Astrocyte of the hippocampus (primary cell): ENCODE data around the gene CYS1.
"Not testable (repeated sequence)": the region's sequence is repeated elsewhere in the genome, so short reads cannot be mapped to it uniquely, and the experiment has no call there.

ENCODE experiments used
- DNase-seq: peaks from one replicate; pipeline ENCODE4 v3.0.0; 2011; ENCODE audit warnings: low read depth, low spot score

The CYS1 gene, protein sequence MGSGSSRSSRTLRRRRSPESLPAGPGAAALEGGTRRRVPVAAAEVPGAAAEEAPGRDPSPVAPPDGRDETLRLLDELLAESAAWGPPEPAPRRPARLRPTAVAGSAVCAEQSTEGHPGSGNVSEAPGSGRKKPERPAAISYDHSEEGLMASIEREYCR

DNA sequence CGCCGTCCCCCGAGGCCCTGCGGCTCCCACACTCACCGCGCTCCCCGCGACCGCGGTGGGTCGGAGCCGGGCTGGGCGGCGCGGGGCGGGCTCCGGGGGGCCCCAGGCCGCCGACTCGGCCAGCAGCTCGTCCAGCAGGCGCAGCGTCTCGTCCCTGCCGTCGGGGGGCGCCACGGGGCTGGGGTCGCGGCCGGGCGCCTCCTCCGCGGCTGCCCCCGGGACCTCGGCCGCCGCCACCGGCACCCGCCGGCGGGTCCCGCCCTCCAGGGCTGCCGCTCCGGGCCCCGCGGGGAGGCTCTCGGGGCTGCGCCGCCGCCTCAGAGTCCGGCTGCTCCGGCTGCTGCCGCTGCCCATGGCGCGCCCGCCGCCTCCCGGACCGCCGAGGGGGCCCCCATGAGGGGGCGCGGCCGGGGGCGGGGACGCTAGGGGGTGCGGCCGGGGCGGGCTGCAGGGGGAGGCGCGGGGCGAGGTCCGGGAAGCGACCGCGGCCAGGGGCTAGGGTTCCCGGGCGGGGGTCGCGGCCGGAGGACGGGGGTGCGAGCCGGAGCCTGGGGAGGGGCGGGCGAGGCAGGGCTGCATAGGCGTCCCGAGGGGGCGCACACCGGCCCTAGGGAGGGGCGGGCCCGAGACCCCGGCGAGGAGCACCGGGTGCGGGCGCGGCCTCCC is at the start of gene CYS1:
Gene CYS1 (minus strand): TSS at position 542 of the 666 bp plus-strand sequence. CDS start 188 bp downstream, at position 354.
- peak; percentile 76 for DNase-seq

DNA sequence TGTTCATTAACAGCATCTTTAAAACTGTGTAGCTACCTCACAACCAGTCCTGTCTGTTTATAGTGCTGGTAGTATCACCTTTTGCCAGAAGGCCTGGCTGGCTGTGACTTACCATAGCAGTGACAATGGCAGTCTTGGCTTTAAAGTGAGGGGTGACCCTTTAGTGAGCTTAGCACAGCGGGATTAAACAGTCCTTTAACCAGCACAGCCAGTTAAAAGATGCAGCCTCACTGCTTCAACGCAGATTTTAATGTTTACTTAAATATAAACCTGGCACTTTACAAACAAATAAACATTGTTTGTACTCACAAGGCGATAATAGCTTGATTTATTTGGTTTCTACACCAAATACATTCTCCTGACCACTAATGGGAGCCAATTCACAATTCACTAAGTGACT is 49.3 kb upstream of the CYS1 start:
- no peak for DNase-seq

DNA sequence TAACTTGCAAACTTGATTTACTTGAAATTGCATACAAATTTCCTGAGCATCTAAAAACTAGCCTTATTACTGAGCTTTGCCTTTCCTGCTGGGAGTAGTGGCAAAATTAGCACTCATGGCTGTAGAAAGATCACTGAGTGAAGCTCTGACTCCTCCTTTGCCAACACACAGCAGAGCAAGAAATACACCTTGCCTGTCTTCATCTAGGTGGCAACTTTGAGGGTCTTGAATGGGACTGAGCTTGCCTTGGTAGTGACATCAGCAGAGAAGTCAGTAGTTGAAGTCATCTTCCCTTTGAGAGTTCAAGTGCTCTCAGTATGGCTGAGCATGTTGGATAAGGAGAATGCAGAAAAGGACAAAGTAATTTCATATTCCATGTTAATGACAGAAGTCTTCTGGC is 48.2 kb upstream of the CYS1 start:
- DNase-seq: no peak

DNA sequence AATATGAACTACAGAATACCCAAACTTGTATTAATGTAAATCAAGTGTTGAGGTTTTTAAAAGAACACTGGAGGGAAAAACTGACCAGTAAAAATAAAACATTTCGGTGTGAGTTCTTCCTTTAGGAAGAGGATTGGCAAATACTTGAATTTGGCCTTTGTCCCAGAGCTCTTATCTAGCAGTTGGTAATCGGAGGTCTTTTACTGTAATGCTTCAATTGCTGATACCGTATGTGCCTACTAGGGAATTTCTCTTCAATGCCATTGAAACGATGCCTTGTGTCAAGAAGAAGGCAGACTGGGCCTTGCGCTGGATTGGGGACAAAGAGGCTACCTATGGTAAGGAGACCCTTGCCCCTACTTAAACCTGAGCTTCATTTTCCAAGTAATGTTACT is 46.4 kb upstream of the CYS1 start:
- peak; percentile 54 for DNase-seq

DNA sequence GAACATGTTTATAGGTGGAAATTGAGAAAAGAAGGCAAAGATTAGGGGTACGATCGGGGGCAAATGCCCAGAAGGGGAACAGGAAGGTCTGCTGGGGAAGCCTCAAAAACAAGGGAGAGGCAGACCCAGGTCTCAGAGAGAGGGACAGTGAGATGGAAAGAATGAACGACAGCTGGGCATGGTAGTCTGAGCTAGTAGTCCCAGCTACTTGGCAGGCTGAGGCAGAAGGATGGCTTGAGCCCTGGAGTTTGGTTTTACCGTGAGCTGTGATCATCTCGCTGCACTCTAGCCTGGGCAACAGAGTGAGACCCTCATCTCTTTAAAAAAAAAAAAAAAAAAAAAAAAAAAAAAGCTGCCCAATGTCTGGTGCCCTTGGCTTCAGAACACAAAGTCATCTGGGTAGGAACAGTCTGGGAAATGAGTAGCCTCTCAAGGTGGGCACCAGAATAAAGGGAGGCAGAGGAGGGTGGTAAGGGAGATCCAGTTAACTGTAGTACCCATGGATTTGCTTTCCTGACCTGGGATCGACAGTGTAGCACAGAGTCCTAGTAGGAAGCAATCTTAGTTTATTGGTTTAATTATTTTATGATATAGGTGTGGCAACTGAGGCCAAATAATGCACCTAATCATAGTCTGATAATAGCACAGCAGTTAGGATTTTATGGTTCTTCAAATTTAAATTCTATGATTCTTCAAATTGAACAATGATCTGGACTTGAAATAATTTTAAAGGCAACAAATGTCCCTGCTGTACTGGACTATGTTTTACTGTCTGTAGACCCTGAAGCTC is 45.8 kb upstream of the CYS1 start:
- no peak for DNase-seq

DNA sequence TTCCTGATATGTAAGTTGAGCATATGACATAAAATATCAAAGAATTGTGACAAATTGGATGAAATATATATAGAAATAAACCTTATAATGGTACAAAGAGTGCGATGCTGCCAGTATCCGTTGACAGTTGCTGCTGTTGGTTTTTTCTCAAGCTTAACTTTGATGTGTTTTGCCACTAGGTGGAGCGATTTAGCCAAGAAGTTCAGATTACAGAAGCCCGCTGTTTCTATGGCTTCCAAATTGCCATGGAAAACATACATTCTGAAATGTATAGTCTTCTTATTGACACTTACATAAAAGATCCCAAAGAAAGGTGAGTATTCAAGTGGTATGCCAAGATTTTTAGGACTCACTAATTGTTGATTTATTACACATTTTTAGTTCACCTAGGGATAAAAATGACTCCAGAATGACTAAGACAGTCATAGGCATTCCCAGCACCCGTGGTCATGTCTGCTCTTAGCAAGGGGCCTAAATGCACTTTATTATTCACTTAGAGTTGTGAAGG is 44.4 kb upstream of the CYS1 start:
- peak; percentile 80 for DNase-seq

DNA sequence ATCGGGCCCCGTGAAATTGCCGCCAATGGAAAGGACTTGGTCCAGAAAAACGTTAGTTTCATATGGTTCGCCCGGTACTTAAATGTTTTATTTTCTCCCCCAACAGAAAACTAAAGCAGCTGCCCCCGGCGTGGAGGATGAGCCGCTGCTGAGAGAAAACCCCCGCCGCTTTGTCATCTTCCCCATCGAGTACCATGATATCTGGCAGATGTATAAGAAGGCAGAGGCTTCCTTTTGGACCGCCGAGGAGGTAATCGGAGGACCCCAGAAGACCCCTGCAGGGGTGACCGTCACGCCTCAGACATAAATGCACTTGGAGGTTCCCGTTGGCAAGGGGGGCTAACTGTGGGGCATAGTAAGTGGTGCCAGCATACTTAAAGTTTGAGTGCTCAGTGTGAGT is 43.1 kb upstream of the CYS1 start:
- no peak for DNase-seq

DNA sequence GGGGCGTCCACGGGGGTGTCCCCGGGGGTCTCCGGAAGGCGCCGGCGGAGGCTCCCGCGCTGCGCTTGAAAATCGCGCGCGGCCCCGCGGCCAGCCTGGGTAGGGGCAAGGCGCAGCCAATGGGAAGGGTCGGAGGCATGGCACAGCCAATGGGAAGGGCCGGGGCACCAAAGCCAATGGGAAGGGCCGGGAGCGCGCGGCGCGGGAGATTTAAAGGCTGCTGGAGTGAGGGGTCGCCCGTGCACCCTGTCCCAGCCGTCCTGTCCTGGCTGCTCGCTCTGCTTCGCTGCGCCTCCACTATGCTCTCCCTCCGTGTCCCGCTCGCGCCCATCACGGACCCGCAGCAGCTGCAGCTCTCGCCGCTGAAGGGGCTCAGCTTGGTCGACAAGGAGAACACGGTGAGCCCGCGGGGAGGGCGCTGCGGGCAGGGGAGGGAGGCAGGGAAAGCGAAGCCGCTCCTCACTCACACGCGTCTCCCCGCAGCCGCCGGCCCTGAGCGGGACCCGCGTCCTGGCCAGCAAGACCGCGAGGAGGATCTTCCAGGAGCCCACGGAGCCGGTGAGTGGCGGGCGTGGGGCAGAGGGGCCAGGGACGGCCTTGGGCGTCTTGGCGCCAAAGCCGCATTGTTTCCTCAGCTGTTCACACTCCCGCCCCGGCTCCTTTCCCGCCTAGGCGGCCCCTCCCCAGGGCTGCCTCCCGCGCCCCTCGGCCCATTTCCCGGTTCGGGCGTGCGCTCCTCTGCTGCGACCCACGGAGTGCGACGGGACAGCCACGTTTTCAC is 42.5 kb upstream of the CYS1 start, which contains the start of gene RRM2:
Gene RRM2 (plus strand): TSS at position 240 of the 781 bp plus-strand sequence. CDS start 60 bp downstream, at position 300.
- peak; percentile 96 for DNase-seq

DNA sequence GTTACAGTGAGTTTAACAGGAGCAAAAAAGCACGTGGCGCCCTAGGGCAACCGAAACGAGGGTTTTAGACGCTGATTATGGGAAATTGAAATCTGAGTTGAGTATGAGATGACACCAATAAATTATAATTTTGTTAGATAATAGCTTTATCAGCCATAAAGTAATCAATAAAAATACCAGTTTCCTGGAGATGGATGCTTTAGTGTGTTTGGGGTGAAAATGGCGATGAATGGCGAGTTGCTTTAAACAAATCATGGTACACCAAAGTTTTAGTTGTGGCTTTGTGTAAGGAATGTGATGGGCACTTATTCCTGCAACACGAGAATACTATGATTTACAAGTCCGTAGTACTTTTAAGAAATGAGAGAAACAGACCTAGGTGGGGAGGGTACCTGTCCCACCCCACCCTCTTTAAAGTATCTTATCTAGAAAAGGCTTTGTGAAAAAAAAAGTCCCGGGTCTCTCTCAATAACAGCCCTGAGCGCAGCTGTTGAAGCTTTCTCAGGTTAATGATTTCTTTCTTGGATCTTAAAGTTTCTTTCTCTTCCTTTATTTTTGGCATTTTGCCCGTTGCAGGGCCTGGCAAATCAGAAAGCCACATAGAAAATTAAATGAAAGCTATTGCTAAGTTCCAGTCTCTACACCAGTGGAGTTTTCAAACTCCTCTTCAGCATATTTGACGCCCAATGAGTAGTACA is 40.8 kb upstream of the CYS1 start:
- DNase-seq: peak; percentile 38

DNA sequence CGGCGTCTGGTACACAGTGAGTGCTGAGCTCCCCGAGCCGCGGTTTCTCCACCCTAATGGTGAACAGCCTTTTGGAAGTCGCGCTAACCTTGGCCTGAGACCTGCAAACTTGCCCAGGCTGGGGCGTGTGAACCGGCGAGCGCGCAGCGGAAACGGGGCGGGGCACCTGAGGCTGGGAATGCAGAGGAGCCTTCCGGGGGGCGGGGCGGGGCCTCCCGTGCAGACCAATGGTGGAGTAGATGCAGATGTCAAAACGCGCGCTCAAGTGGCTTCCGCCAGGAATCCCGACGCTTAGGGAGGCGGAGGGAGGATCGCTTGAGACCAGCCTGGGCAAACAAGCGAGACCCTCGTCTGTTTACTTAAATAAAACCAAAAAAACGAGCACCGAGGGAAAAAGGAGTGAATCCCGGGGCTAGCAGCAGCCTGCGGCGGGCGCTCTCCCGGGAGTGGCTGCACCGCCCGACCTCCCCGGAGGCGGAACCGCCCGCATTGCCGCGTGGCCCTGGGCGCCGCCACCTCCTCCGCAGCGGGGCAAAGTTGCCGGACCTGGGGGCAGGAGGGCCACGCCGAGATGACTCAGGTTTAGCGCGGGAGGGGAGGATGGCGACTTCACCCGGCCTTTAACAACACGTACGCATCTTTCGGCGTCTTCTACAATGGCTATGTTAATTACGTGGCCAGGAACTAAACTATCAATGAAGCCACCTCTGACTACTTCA is 40.1 kb upstream of the CYS1 start:
- DNase-seq: peak; percentile 96

DNA sequence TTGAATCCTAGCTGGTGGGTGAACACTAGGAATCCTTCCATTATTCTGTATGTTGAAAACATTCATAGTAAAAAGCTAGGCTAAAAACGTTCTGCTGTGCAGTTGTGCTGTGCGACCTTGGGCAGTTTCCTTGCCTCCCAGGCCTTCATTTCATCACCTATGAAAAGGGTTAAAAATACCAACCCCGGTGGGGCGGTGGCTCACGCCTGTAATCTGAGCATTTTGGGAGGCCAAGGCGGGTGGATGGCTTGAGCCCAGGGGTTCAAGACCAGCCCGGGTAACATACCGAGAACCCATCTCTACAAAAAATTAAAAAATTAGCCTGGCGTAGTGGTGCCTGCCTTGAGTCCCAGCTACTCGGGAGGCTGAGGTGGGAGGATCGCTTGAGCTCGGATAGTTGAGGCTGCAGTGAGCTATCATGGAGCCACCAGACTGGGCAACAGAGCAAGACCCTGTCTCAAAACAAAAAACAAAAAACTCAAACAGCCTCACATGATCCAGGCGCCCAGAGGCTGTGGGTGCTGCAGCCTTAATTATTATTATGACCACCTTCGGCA is 39.5 kb upstream of the CYS1 start:
- no peak for DNase-seq

DNA sequence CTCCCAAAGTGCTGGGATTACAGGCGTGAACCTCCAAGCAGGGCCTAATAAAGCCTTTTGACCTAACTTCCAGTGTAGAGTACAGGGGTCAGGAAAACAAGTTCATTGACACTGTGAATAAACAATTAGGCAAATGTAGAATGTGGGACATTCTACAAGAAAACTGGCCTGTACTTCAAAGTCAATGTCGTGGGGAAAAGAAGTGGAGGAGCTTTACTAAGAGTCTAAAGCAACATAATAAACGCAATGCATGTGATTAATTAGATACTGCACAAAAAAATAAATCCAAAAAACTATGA is 38.8 kb upstream of the CYS1 start:
- no peak for DNase-seq

DNA sequence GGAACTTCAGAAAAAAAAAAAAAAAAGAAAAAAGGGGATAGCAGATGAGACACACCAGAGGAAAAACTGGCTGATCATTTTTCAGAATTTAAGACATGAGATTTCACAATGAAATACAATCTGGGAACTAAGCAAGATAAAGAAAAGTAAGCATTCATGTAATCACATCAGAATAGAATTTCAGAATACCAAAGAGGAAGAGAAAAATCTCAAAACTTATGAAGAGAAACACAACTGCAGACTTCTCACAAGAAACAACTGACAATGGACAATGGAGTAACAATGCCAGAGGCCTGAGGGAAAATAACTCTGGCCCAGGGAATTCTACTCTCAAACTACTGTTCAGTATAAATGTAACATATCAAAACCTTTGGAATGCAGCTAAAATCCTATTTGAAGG is 29.1 kb upstream of the CYS1 start:
- DNase-seq: no peak

DNA sequence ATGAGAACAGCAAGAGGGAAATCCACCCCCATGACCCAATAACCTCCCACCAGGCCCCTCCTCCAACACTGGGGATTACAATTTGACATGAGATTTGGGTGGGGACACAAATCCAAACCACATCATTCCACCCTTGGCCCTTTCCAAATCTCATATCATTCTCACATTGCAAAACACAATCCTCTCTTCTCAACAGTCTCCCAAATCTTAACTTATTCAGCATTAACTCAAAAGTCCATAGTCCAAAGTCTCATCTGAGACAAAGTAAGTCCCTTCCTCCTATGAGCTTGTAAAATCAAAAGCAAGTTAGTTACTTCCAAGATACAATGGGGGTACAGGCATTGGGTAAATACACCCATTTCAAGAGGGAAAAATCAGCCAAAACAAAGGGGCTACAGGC is 24.7 kb upstream of the CYS1 start:
- DNase-seq: not testable (repeated sequence)

DNA sequence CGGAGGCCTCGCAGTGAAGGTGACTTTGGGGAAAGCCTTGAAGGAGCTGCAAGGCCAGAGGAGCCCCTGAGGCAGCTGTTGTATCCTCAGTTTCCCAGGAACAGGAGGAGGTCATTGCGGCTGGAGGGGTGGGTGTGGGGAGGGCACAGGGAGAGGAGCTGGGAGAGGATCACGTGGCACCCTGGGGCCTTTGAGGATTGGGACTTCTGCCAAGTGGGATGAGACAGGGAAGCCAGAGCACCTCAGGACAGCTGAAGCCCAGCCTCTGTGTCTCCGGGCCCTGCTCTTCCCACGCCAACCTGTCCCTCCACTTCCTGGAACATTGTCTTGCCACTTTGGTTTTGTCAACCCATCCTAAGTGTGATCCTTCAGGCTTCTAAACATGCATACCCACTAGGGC is 23.0 kb upstream of the CYS1 start:
- no peak for DNase-seq

DNA sequence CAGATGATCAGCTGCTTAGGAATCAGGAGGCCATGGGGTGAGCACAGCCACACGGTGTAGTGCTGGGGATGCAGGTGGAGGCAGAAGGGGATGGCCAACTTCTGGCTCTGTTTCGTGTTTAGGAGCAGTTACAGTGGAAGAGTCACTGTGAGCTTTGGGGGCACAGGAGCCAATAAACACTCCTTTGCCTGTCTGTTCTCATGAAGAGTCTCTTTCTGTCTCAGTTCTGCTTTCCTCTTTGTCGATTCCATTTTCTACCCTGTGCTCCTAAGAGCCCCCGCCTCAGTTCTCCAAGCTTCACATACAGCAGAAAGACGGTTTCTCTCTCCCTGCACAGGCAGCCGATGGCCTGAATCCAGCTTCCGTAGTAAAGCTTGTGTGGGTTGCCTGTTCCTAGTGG is 21.3 kb upstream of the CYS1 start:
- DNase-seq: no peak

DNA sequence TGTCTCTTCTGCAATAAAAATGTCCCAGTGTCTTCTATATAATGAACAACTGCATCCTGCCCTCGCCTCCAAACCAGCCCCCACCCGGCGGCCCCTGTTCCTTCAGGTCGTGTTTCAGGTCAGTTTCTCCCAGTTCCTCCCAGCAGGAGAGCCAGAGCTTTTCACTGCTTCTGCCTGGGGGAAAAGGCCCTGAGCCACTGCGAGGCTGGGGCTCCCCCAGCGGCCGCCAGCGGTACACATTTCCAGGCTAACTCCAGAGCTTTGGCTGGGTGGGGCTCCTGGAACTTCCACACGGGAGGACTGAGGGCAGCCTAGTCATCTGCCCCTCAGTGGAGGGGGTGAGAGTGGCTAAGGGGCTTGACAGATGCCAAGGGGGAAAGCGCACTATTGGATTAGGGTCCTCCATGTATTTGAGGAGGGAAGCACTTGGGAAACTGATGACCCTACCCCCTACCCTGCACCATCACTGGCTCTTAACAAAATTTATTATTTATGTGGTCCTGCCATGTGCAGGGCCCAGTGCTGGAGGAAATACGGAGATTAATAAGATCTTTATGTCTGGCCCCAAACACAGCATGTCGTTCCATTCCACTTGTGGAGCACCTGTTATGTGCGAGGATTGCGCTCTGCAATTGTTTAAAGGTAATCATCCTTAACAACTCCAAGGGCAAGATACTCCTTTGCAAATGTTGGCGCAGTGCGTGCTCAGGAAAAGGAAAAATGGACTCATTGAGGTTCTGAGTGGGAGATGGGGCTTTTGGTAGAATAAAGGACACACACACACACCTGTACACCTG is 17.3 kb upstream of the CYS1 start:
- peak; percentile 85 for DNase-seq

DNA sequence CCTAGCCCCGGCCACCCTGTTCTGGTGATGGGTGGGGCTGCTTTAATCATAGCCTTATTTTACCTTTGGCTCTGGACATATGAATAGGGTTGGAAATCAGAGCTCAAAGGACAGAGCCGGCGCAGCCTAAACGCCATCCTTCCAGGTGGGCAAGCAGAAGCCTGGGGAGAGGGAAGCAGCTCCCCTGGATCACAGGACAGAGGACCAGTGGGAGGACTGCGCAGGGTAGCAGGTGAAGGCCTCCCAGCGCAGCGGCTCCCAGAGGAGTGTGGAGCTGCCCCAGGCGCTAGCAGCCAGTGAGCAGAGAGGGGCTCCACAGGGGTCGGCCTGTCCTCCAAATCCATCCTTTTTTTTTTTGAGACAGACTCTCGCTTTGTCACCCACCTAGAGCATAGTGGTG is 16.4 kb upstream of the CYS1 start:
- DNase-seq: no peak

DNA sequence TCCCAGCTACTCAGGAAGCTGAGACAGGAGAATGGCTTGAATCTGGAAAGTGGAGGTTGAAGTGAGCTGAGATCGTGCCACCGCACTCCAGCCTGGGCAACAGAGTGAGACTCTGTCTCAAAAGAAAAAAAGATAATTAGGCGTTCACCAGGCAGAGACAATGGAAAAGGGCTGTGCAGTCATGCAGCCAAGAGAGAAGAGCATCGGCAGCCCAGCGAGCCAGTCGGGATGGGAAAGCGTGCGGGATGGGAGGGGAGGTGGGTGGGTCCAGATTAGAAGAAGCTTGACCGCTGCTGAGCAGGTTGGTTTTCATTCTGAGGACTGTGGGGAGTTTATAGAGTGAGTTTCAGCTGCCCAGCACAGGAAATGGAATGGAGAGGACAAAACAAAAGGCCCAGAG is 15.0 kb upstream of the CYS1 start:
- no peak for DNase-seq
